ENCODE results near the gene PDE2A.

GRCh38 chr11:72635933-72636332 is 38.3 kb downstream of the PDE2A start:
- TF ChIP-seq CTCF (IDR thresholded peaks at IDR 0.05) (no peak), POLR2A (IDR thresholded peaks at IDR 0.05) (no peak)

All from lower leg skin (tissue), 3 donors.